Epithelial cell of proximal tubule (primary cell): ENCODE results near the gene CTAGE4. TPM values are rescaled to one million over a fixed set of nuclear protein-coding genes. Genes with fewer than 3 reads are reported as not detected.
"Not testable (repeated sequence)": the region's sequence is repeated elsewhere in the genome, so short reads cannot be mapped to it uniquely, and the experiment has no call there.

ENCODE experiments used
- DNase-seq: peaks from one replicate; pipeline ENCODE4 v3.0.0-alpha.2; 2011; ENCODE audit warnings: low read depth
- H3K4me3 ChIP-seq: 2 replicates; pipeline ENCODE4 v1.5.1; 2011; ENCODE audit warnings: low read depth, mild to moderate bottlenecking, low read length
- total RNA-seq: library from RNA; depleted of rRNA; stranded (reverse); fragments of >200 nt; gene quantifications from 2 replicates; pipeline ENCODE4 v1.2.3, GENCODE V29; 2015
- TF ChIP-seq, protein P1 (sequence below): conservative IDR thresholded peaks from 2 replicates; pipeline ENCODE4 v1.5.1; 2012; ENCODE audit warnings: low read depth, mild to moderate bottlenecking, low read length

Gene CTAGE4, protein sequence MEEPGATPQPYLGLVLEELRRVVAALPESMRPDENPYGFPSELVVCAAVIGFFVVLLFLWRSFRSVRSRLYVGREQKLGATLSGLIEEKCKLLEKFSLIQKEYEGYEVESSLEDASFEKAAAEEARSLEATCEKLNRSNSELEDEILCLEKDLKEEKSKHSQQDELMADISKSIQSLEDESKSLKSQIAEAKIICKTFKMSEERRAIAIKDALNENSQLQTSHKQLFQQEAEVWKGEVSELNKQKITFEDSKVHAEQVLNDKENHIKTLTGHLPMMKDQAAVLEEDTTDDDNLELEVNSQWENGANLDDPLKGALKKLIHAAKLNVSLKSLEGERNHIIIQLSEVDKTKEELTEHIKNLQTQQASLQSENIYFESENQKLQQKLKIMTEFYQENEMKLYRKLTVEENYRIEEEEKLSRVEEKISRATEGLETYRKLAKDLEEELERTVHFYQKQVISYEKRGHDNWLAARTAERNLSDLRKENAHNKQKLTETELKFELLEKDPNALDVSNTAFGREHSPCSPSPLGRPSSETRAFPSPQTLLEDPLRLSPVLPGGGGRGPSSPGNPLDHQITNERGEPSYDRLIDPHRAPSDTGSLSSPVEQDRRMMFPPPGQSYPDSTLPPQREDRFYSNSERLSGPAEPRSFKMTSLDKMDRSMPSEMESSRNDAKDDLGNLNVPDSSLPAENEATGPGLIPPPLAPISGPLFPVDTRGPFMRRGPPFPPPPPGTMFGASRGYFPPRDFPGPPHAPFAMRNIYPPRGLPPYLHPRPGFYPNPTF
- 2.8 and 3.8 TPM in 2 replicates for total RNA-seq

DNA sequence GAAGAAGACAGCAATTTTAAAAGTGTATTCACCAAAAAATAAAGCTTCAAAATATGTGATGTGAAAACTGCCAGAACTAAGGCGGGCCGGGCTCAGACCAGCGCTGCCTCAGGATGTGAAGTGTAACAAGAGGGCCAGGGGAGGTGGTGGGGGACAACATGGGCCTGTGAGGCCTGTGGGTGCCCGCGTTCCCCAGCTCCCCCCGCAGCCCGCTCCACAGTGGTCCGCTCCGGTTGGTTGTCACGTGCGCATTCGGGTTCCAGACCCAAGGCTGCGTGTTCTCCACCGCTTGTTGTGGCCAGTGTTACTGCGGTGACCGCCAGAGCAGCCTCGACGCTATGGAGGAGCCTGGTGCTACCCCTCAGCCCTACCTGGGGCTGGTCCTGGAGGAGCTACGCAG is at the start of gene CTAGE4:
Gene CTAGE4 (plus strand): TSS at position 301 of the 400 bp plus-strand sequence. CDS start 38 bp downstream, at position 339.
- not testable (repeated sequence) for H3K4me3 ChIP-seq, DNase-seq

DNA sequence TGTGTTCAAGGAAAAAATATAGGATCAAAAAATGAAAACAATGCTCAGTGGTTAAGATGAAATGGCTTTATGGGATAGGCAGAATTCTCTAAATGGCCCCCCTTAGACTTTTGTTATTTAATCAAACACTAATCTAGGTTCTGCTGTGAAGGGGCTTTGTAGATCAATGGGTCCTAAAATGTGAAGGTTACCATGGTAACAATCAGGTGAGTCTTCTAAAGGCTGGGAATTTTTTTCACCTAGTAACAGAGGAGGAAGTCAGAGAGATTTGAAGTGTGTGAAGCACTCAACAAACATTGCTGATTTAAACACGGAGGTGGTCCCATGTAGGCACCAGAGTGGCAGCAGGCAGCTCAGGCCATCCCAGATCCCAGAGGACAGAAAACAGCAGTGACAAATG is 49.1 kb upstream of the CTAGE4 start:
- no peak overlapping the region for H3K4me3 ChIP-seq
- no peak for DNase-seq
- TF ChIP-seq, protein P1, sequence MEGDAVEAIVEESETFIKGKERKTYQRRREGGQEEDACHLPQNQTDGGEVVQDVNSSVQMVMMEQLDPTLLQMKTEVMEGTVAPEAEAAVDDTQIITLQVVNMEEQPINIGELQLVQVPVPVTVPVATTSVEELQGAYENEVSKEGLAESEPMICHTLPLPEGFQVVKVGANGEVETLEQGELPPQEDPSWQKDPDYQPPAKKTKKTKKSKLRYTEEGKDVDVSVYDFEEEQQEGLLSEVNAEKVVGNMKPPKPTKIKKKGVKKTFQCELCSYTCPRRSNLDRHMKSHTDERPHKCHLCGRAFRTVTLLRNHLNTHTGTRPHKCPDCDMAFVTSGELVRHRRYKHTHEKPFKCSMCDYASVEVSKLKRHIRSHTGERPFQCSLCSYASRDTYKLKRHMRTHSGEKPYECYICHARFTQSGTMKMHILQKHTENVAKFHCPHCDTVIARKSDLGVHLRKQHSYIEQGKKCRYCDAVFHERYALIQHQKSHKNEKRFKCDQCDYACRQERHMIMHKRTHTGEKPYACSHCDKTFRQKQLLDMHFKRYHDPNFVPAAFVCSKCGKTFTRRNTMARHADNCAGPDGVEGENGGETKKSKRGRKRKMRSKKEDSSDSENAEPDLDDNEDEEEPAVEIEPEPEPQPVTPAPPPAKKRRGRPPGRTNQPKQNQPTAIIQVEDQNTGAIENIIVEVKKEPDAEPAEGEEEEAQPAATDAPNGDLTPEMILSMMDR = no peak

DNA sequence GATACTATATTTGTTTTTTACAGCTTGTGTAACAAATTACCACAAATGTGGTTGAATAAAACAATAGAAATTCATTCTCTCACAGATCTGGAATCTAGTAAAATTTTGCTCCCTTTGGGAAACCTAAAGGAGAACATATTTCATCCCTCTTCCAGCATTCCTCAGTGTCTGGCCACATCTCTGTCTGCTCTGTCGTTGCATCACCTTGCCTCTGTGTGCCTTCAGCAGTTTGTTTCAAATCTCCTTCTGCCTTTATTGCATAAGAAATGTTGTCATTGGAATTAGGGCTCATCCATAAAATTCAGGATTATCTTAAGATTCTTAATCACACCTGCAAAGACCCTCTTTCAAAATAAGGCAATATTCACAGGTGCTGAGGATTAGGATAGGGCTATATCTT is 45.8 kb upstream of the CTAGE4 start:
- TF ChIP-seq, protein P1 = no peak
- no peak overlapping the region for H3K4me3 ChIP-seq
- DNase-seq = no peak

DNA sequence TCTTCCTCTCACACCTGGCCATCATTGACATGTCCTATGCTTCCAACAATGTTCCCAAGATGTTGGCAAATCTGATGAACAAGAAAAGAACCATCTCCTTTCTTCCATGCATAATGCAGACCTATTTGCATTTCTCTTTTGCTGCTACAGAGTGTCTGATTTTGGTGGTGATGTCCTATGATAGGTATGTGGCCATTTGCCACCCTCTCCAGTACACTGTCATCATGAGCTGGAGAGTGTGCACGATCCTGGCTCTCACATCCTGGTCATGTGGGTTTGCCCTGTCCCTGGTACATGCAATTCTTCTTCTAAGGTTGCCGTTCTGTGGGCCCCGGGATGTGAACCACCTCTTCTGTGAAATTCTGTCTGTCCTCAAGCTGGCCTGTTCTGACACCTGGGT is 41.1 kb upstream of the CTAGE4 start:
- TF ChIP-seq, protein P1 = no peak

DNA sequence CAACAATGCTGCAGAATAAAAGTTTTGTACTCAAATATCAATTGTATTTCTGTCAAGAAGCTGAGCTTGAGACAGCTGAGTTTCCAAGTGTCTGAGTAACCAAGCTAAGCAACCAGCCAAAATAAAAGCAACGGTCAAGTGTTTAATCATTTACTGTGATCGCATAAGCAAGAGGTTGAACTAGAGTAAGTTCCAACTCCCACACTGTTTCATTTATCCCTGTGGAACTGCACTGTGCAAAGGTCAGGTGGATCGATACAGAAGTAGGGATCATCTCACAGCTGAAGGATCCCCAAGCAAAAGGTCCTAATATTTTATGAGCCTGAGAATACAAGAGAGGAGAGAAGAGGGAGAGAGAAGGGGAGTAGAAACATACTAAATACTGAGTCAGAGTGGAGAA is 38.8 kb upstream of the CTAGE4 start:
- DNase-seq = no peak
- TF ChIP-seq, protein P1 = no peak
- no peak overlapping the region for H3K4me3 ChIP-seq

More for the DNA sequence above, 41.1 kb upstream of the CTAGE4 start:
- no peak overlapping the region for H3K4me3 ChIP-seq
- DNase-seq = no peak

DNA sequence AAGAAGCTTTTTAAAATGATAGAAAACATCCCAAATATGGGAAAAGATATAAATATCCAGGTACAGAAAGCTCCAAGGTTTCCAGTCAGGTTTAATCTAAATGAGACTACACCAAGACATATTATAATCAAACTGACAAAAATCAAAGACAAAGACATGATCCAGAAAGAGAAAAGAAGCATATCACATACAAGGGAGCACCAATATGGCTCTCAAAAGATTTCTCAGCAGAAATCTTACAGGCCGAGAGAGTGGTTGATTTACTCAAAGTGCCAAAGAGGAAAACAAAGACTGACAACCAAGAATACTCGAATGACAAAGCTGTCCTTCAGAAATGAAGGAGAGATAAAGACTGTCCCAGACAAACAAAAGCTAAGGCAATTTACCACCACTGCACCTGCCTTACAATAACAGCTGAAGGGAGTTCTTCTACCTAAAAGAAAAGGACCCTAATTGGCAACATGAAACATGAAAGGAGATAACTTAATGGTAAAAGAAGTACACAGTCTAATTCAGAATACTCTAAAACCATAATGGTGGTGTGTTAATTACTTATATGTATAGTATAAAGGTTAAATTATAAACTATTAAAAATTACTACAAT is 34.9 kb upstream of the CTAGE4 start:
- no peak for DNase-seq
- TF ChIP-seq, protein P1 = no peak
- H3K4me3 ChIP-seq = no peak overlapping the region

DNA sequence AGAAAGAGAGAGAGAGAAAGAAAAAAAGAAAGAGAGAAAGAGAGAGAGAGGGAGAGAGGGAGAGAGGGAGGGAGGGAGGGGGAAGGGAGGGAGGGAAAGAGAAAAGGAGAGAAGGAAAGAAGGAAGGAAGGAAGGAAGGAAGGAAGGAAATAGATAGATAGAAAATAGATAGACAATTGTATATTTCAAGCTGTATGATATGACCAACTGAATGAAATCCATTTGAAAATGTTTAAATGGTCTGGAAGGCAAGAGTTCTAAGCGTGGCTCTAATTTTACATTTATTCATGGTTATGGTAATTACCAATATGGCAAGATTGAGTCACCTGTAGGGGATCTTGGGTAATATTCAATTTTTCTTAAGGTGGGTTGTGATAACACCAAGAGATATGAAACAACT is 24.4 kb upstream of the CTAGE4 start:
- no peak for DNase-seq
- H3K4me3 ChIP-seq = no peak overlapping the region
- TF ChIP-seq, protein P1 = no peak
